Measurements from ENCODE around the gene FRAS1.

FRAS1 gene

GRCh38 chr4:78560296-78560963, 503.3 kb downstream of the FRAS1 start:
- no peak for DNase-seq

- no peak for DNase-seq
These were observed 504.6 kb downstream of the FRAS1 start for GRCh38 chr4:78561677-78562076.

GRCh38 chr4:78562687-78563086, 505.6 kb downstream of the FRAS1 start:
- DNase-seq = no peak

- no peak for DNase-seq
These were observed 508.8 kb downstream of the FRAS1 start for GRCh38 chr4:78565971-78566372.

GRCh38 chr4:78566834-78567499, 509.8 kb downstream of the FRAS1 start:
- no peak for DNase-seq

GRCh38 chr4:78567500-78568060, 510.5 kb downstream of the FRAS1 start:
- no peak for DNase-seq

- DNase-seq = no peak
These were observed 511.6 kb downstream of the FRAS1 start for GRCh38 chr4:78568640-78569305.

GRCh38 chr4:78569306-78569821, 512.2 kb downstream of the FRAS1 start:
- no peak for DNase-seq

GRCh38 chr4:78570117-78570516, 513.0 kb downstream of the FRAS1 start:
- DNase-seq = no peak

- DNase-seq = no peak
These were observed 514.7 kb downstream of the FRAS1 start for GRCh38 chr4:78571804-78572203.

GRCh38 chr4:78578674-78579425, 521.7 kb downstream of the FRAS1 start:
- DNase-seq = no peak

GRCh38 chr4:78581618-78582017, 524.5 kb downstream of the FRAS1 start:
- no peak for DNase-seq

- no peak for DNase-seq
These were observed 527.9 kb downstream of the FRAS1 start for GRCh38 chr4:78584863-78585547.

- no peak for DNase-seq
These were observed 528.5 kb downstream of the FRAS1 start for GRCh38 chr4:78585633-78586032.

- DNase-seq = no peak
These were observed 531.9 kb downstream of the FRAS1 start for GRCh38 chr4:78588894-78589545.

GRCh38 chr4:78591404-78591803, 534.3 kb downstream of the FRAS1 start:
- no peak for DNase-seq

GRCh38 chr4:78592088-78592783, 535.1 kb downstream of the FRAS1 start:
- DNase-seq = no peak

Measured in left hindlimb (tissue), 1 donor.